Measurements from ENCODE around the gene DPP10. TPM values are rescaled to one million over a fixed set of nuclear protein-coding genes. Genes with fewer than 3 reads are reported as not detected.

DPP10 gene
- total RNA-seq, 6 experiments from 2014 or later = not detected

GRCh38 chr2:114709936-114710850, 267.8 kb downstream of the DPP10 start:
- no peak overlapping the region for H3K27ac Mint-ChIP-seq
- H3K4me1 Mint-ChIP-seq (ENCODE audit: low read depth) = no peaks in the 10 kb centered on the region
- H3K4me3 Mint-ChIP-seq = no peak overlapping the region
- H3K36me3 Mint-ChIP-seq (ENCODE audit: low read depth) = no peaks in the 10 kb centered on the region
- TF ChIP-seq, protein P1, sequence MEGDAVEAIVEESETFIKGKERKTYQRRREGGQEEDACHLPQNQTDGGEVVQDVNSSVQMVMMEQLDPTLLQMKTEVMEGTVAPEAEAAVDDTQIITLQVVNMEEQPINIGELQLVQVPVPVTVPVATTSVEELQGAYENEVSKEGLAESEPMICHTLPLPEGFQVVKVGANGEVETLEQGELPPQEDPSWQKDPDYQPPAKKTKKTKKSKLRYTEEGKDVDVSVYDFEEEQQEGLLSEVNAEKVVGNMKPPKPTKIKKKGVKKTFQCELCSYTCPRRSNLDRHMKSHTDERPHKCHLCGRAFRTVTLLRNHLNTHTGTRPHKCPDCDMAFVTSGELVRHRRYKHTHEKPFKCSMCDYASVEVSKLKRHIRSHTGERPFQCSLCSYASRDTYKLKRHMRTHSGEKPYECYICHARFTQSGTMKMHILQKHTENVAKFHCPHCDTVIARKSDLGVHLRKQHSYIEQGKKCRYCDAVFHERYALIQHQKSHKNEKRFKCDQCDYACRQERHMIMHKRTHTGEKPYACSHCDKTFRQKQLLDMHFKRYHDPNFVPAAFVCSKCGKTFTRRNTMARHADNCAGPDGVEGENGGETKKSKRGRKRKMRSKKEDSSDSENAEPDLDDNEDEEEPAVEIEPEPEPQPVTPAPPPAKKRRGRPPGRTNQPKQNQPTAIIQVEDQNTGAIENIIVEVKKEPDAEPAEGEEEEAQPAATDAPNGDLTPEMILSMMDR (IDR thresholded peaks at IDR 0.05) = no peak
- no peaks in the 10 kb centered on the region for H3K27me3 Mint-ChIP-seq (ENCODE audit: insufficient read depth)
- peaks cover 16% of the 10 kb centered on the region for H3K9me3 Mint-ChIP-seq
- no peak for DNase-seq

DNA sequence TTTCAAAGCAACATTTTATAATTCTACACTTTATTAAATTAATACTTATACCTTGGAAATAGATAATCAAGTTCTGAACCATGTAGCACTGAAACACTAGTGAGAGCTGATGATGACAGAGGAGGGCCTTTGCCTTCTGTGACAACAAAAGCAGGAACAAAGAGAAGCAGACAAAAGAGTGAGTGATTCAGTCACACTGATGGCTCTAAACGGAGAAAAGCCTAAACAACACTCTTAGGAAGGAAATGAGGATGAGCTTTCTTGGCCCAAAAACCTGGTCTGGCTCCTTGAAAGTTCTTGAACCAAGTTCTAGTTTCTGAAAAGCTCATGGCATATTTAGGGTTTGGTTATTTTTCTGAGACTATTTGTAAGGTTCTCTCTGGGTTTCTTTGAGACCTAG, 271.9 kb downstream of the DPP10 start:
- Mint-ChIP-seq H3K27me3 (ENCODE audit: insufficient read depth) (no peaks in the 10 kb centered on the region), H3K27ac (no peak overlapping the region), H3K36me3 (ENCODE audit: low read depth) (no peaks in the 10 kb centered on the region), H3K9me3 (peaks cover 14% of the 10 kb centered on the region), H3K4me1 (ENCODE audit: low read depth) (no peaks in the 10 kb centered on the region), H3K4me3 (no peak overlapping the region)
- TF ChIP-seq, protein P1 (IDR thresholded peaks at IDR 0.05) = no peak
- DNase-seq = no peak

GRCh38 chr2:114717049-114717448, 274.6 kb downstream of the DPP10 start:
- Mint-ChIP-seq H3K4me3 (no peak overlapping the region), H3K27me3 (ENCODE audit: insufficient read depth) (no peaks in the 10 kb centered on the region), H3K36me3 (ENCODE audit: low read depth) (no peaks in the 10 kb centered on the region), H3K4me1 (ENCODE audit: low read depth) (no peaks in the 10 kb centered on the region), H3K27ac (no peak overlapping the region), H3K9me3 (peaks cover 18% of the 10 kb centered on the region)
- TF ChIP-seq, protein P1 (IDR thresholded peaks at IDR 0.05) = no peak
- no peak for DNase-seq

DNA sequence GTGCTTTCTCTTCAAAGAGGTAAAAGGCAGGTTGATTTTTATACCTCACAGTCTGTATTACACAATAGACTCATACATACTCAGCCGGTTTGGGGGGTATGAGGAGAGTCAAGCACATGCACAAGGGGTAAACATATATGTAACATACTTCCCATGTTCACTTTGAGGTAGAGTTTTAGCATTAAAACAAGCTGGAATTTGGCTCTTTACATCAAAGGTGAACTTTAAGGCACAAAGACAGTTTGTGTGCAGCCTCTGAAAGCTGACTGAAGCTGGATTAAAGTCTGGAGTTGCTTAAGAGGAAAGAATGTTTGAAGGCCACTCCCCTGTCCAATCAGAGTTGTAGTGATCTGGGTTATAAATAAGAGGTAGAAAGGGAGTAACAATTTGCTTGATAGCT, 282.0 kb downstream of the DPP10 start:
- TF ChIP-seq, protein P1 (IDR thresholded peaks at IDR 0.05) = no peak
- Mint-ChIP-seq H3K4me3 (no peak overlapping the region), H3K9me3 (peaks cover 14% of the 10 kb centered on the region), H3K4me1 (ENCODE audit: low read depth) (no peaks in the 10 kb centered on the region), H3K36me3 (ENCODE audit: low read depth) (no peaks in the 10 kb centered on the region), H3K27me3 (ENCODE audit: insufficient read depth) (no peaks in the 10 kb centered on the region), H3K27ac (no peak overlapping the region)
- DNase-seq = no peak

GRCh38 chr2:114727012-114727411, 284.6 kb downstream of the DPP10 start:
- no peaks in the 10 kb centered on the region for H3K27me3 Mint-ChIP-seq (ENCODE audit: insufficient read depth)
- peaks cover 20% of the 10 kb centered on the region for H3K9me3 Mint-ChIP-seq
- no peak for DNase-seq
- no peaks in the 10 kb centered on the region for H3K4me1 Mint-ChIP-seq (ENCODE audit: low read depth)
- no peak overlapping the region for H3K4me3 Mint-ChIP-seq
- TF ChIP-seq, protein P1 (IDR thresholded peaks at IDR 0.05) = no peak
- no peak overlapping the region for H3K27ac Mint-ChIP-seq
- no peaks in the 10 kb centered on the region for H3K36me3 Mint-ChIP-seq (ENCODE audit: low read depth)

Data from HFFc6 (cell line).